ENCODE measurements around the gene ZNF260. TPM values are rescaled to one million over a fixed set of nuclear protein-coding genes. Genes with fewer than 3 reads are reported as not detected.

ZNF260 gene
- total and polyA plus RNA-seq, 2 of the 13 experiments (the other 11 are each of a cell fraction or from before 2014, with no cell fraction given) = 2.8 to 10.5 TPM

- TF ChIP-seq ZBTB26 (CRISPR knock-in tag; IDR thresholded peaks at IDR 0.05; ENCODE audit: borderline replicate concordance) = no peak
- peak; percentile 67; the same call in 1 of the 2 replicates for TF ChIP-seq ZBED4 (CRISPR knock-in tag; IDR thresholded peaks at IDR 0.05; ENCODE audit: borderline replicate concordance)
- TF ChIP-seq SP2 (CRISPR knock-in tag; IDR thresholded peaks at IDR 0.05) = peak; percentile 59; the same call in 1 of the 2 replicates
- peak; percentile 39; the same call in 1 of the 2 replicates for TF ChIP-seq ZBTB40 (IDR thresholded peaks at IDR 0.05)
- peak; percentile 89 for TF ChIP-seq ZBTB40 (CRISPR knock-in tag; IDR thresholded peaks at IDR 0.05)
- 0 out of 2 replicates have a peak, but pooled peaks have one; percentile 66 for TF ChIP-seq ZNF615 (CRISPR knock-in tag; IDR thresholded peaks at IDR 0.05; ENCODE audit: borderline replicate concordance)
- TF ChIP-seq IKZF1 (IDR thresholded peaks at IDR 0.05) = no peak
- TF ChIP-seq HCFC1 (IDR thresholded peaks at IDR 0.05; ENCODE audit: low read depth, low read length) = peak; percentile 97
- TF ChIP-seq ZNF766 (CRISPR knock-in tag; IDR thresholded peaks at IDR 0.05; ENCODE audit: borderline replicate concordance) = no peak
- peak; percentile 39; the same call in 1 of the 2 replicates for TF ChIP-seq ZNF878 (CRISPR knock-in tag; IDR thresholded peaks at IDR 0.05)
- TF ChIP-seq FOSL1 (CRISPR knock-in tag; IDR thresholded peaks at IDR 0.05; ENCODE audit: borderline replicate concordance) = no peak
- TF ChIP-seq ZKSCAN5 (CRISPR knock-in tag; IDR thresholded peaks at IDR 0.05) = no peak
- TF ChIP-seq MAFK (conservative IDR thresholded peaks at IDR 0.05 in 1 of 2, IDR thresholded peaks at IDR 0.05 in 1 of 2; ENCODE audit: low read length in 2 of 2) = no peak
These were observed 45.2 kb upstream of the ZNF260 start, which contains the start of gene ZNF529 (continued) for GRCh38 chr19:36573020-36573894.

All from HepG2 (cell line).